Stomach (tissue), 9 donors: ENCODE measurements around the gene RAB3B. TPM values are rescaled to one million over a fixed set of nuclear protein-coding genes. Genes with fewer than 3 reads are reported as not detected.
"Not testable (repeated sequence)": the region's sequence is repeated elsewhere in the genome, so short reads cannot be mapped to it uniquely, and the experiment has no call there.

ENCODE experiments used
- DNase-seq, 2 donors: peaks; one replicate each; pipeline versions ENCODE4 v3.0.0 to v3.0.0-alpha.2; 2013 to 2019
- H3K27ac ChIP-seq, 5 donors: fragments of 200-600 bp in 4 of 5; sonication (generic) in 4 of 5; one replicate each; pipeline ENCODE4 v1.5.1; 2013 to 2019; ENCODE audit warnings: mild to moderate bottlenecking in 1 of 5, moderate library complexity in 1 of 5
- H3K27me3 ChIP-seq, 3 donors: fragments of 200-600 bp; sonication (generic); one replicate each; pipeline ENCODE4 v1.5.1; 2017 to 2019; ENCODE audit warnings: mixed run types in 1 of 3
- H3K36me3 ChIP-seq, 4 donors: fragments of 200-600 bp; sonication (generic); 1 replicate in 3 of 4; 2 replicates in 1 of 4; pipeline ENCODE4 v1.5.1; 2016 to 2019
- H3K4me1 ChIP-seq, 4 donors: fragments of 200-600 bp; sonication (generic); one replicate each; pipeline ENCODE4 v1.5.1; 2016 to 2019
- H3K4me3 ChIP-seq, 4 donors: fragments of 200-600 bp; sonication (generic) in 3 of 4; one replicate each; pipeline ENCODE4 v1.5.1; 2016 to 2019; ENCODE audit warnings: mild to moderate bottlenecking in 1 of 4
- H3K9me3 ChIP-seq, 4 donors: fragments of 200-600 bp; sonication (generic); one replicate each; pipeline ENCODE4 v1.5.1; 2016 to 2019
- EP300 ChIP-seq: sonication (generic); formaldehyde crosslinking; IDR thresholded peaks from one replicate; pipeline ENCODE4 v1.6.1; 2017; ENCODE audit warnings: antibody characterized with exemption
- POLR2A ChIP-seq, 4 donors: fragments of 450-650 bp; IDR thresholded peaks; one replicate each; pipeline ENCODE4 v1.6.1; 2016; ENCODE audit warnings: antibody characterized with exemption in 4 of 4, control low read depth in 2 of 4, mild to moderate bottlenecking in 1 of 4, moderate library complexity in 1 of 4
- POLR2AphosphoS5 ChIP-seq, 3 donors: sonication (generic); formaldehyde crosslinking; IDR thresholded peaks; one replicate each; pipeline ENCODE4 v1.6.1; 2016; ENCODE audit warnings: antibody characterized with exemption in 3 of 3
- WGBS, 5 donors: extraction: QIAGEN DNeasy Blood & Tissue Kit in 3 of 5; methylation state at CpG; one replicate each; pipeline versions ENCODE4 v1.1.5 to v1.1.7; 2013 to 2018; 5-methylcytosine and 5-hydroxymethylcytosine counted together
- intact Hi-C: fragments of 100-400 bp; cut with DNase I; formaldehyde crosslinking; loops from one replicate; pipeline ENCODE4 v1.15.1; 2023; ENCODE audit warnings: low total_unique reads
- polyA plus RNA-seq, 3 donors: library from polyadenylated mRNA; stranded (reverse); fragments of 200-250 nt; gene quantifications; one replicate each; pipeline ENCODE4 v1.2.3, GENCODE V29; 2013
- total RNA-seq, 5 donors: library from RNA; depleted of rRNA; stranded (reverse); fragments of >200 nt; gene quantifications; one replicate each; pipeline versions ENCODE4 v1.1.0 to v1.2.3, GENCODE V29; 2014 to 2016
- TF ChIP-seq, protein P1 (sequence below), 7 experiments: fragments of 450-650 bp in 4 of 7; fragments of 200-600 bp in 3 of 7; sonication (generic) in 3 of 7; IDR thresholded peaks; one replicate each; pipeline ENCODE4 v1.5.1; 2016 to 2019; ENCODE audit warnings: antibody characterized with exemption in 7 of 7, control low read depth in 2 of 7, mild to moderate bottlenecking in 1 of 7
- donor health status: healthy with polysubstance abuse.
- donor health status: Bipolar disorder and iron deficiency.
- donor health status: healthy.

The RAB3B gene
- total and polyA plus RNA-seq, 8 donors, result under 0.01 to 2.2 (median 0.14) TPM; not detected in 1

DNA sequence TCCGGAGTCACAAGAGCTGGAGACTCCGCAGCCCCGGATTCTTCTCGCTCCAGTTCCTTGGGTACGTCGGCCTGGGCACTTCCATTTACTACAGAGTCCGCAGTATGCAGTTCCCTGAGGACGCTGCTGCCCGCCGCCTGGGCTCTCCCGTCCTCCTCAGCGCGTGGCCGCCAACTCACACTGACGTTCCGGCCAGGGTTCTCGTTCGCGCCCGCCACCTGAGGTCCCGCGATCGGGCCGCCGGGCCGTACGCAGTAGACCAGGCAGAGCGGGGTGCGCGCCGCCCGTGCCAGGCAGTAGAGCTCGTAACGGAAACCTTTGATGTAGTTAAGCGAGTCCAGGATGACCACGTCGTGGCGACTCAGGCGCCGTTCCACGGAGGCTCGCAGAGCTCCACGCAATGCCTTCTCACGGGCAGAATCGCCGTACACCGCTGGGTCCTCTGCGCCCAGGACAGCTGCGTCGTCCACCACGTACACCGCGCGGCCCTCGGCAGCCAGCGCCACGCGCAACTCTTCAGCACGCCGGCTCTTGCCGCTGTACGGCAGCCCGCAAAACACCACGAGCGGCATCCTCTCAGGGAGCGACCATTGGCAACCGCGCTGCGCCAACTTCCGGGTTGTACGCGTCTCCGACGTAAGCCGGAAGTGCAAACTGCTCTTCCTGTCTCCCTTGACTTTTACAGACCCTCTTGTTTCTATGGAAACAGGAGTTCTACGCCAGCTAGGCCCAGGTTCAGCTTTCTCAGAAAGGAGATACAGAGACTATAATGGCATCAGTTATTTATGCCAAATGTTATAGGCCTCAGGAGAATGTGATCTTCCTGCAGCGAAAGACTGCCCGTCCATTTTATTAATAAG is 42.9 kb upstream of the RAB3B start, which contains the start of gene KTI12:
Gene KTI12 (minus strand): TSS at position 621 of the 860 bp plus-strand sequence. CDS start 49 bp downstream, at position 572.
- H3K27ac ChIP-seq, result peak within 1 kb of the TSS; percentile 90 to 94 (median 92)
- H3K9me3 ChIP-seq, result no peaks in the 10 kb centered on the region
- H3K36me3 ChIP-seq, result peaks cover 0 to 20% (median 17%) of the 10 kb centered on the region in 4 donors
- WGBS, 5 donors, result 2 to 3% (median 3%) methylated on average over 55 to 78 of the region's 78 CpGs
- no peaks in the 10 kb centered on the region for H3K27me3 ChIP-seq
- intact Hi-C loops, result no loop called here
- peaks cover 26 to 61% (median 48%) of the 10 kb centered on the region in 4 donors for H3K4me1 ChIP-seq
- DNase-seq, result peak; percentile 87 to 97
- H3K4me3 ChIP-seq, result peak within 1 kb of the TSS; percentile 70 to 86 (median 81)
- TF ChIP-seq EP300 (no peak), POLR2AphosphoS5 (IDR thresholded peaks at IDR 0.05) (peak; percentile 73 to 94 (median 90))
- TF ChIP-seq, protein P1, sequence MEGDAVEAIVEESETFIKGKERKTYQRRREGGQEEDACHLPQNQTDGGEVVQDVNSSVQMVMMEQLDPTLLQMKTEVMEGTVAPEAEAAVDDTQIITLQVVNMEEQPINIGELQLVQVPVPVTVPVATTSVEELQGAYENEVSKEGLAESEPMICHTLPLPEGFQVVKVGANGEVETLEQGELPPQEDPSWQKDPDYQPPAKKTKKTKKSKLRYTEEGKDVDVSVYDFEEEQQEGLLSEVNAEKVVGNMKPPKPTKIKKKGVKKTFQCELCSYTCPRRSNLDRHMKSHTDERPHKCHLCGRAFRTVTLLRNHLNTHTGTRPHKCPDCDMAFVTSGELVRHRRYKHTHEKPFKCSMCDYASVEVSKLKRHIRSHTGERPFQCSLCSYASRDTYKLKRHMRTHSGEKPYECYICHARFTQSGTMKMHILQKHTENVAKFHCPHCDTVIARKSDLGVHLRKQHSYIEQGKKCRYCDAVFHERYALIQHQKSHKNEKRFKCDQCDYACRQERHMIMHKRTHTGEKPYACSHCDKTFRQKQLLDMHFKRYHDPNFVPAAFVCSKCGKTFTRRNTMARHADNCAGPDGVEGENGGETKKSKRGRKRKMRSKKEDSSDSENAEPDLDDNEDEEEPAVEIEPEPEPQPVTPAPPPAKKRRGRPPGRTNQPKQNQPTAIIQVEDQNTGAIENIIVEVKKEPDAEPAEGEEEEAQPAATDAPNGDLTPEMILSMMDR (IDR thresholded peaks at IDR 0.05), result no peak

DNA sequence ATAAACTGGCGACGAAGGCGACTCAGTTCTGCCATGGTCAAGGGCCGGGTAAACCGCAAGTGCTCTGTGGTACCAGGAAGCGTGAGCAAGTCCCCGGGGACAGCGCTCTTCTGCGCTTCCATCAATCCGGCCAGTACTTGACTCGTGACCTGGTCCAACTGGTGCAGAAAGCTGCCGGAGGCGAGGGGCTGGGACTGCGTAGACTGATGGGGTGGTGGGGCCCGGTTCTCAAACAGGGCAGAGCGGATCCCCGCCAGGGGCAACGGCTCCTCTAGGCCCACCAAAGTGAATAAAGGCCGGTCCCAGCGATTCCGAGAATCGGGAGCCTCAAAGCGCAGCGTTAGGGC is 42.3 kb upstream of the RAB3B start:
- TF ChIP-seq POLR2AphosphoS5 (IDR thresholded peaks at IDR 0.05) (no peak), POLR2A (IDR thresholded peaks at IDR 0.05) (no peak), EP300 (no peak)
- TF ChIP-seq, protein P1 (IDR thresholded peaks at IDR 0.05), result no peak
- peak overlapping the region; percentile 90 to 94 (median 92) for H3K27ac ChIP-seq
- WGBS, 5 donors, result 2 to 6% (median 4%) methylated on average over 22 to 24 of the region's 24 CpGs
- intact Hi-C loops, result no loop called here
- peak overlapping the region; percentile 70 to 86 (median 81) for H3K4me3 ChIP-seq
- peak; percentile 44 to 65 for DNase-seq
- no peaks in the 10 kb centered on the region for H3K9me3 ChIP-seq
- peaks cover 0 to 19% (median 12%) of the 10 kb centered on the region in 4 donors for H3K36me3 ChIP-seq
- H3K27me3 ChIP-seq, result no peaks in the 10 kb centered on the region
- H3K4me1 ChIP-seq, result peaks cover 28 to 60% (median 48%) of the 10 kb centered on the region in 4 donors

DNA sequence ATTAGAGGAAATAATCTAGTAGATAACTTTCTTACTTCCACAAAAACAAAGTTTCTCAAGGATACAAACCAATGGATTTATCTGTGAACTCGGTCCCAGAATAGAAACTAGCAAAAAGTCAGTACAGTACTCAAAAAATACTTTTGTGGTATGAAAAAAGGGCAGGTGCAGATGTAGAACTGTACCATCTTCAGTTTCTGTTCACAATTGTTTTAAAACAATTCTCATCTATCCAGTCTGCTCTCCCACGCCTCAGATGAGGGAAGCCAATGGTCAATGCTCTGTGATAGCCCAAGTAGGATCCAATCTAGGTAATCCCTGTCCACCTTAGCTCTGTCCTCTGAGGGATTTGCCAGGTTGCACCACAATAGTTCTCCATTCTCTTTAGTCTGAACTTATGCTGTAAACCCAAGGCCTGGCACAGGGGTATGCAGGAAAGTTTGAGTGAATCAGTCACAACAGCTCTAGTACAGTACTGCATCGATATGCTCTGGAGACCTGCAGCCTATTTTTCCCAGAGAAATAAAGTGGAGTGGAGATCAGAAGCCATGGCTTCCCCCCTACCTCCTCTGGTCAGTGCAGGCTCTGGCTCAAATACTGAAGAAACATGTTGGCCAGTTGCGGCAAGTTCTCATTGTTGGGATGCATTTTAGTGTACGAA is 41.8 kb upstream of the RAB3B start:
- TF ChIP-seq, protein P1 (IDR thresholded peaks at IDR 0.05), result no peak
- no peak for TF ChIP-seq POLR2A (IDR thresholded peaks at IDR 0.05)
- TF ChIP-seq POLR2AphosphoS5 (IDR thresholded peaks at IDR 0.05), result no peak
- no peak for TF ChIP-seq EP300
- peak overlapping the region; percentile 70 to 86 (median 81) for H3K4me3 ChIP-seq
- H3K9me3 ChIP-seq, result no peaks in the 10 kb centered on the region
- H3K27ac ChIP-seq, result peak overlapping the region; percentile 90 to 94 (median 92)
- 29 to 42% (median 36%) methylated on average over 5 of the region's 5 CpGs for WGBS, 5 donors
- H3K4me1 ChIP-seq, result peaks cover 29 to 57% (median 46%) of the 10 kb centered on the region in 4 donors
- DNase-seq, result peak in 1 of 2 donors; percentile 6
- intact Hi-C loops, result no loop called here
- H3K36me3 ChIP-seq, result peaks cover 0 to 17% (median 9%) of the 10 kb centered on the region in 4 donors
- no peaks in the 10 kb centered on the region for H3K27me3 ChIP-seq

DNA sequence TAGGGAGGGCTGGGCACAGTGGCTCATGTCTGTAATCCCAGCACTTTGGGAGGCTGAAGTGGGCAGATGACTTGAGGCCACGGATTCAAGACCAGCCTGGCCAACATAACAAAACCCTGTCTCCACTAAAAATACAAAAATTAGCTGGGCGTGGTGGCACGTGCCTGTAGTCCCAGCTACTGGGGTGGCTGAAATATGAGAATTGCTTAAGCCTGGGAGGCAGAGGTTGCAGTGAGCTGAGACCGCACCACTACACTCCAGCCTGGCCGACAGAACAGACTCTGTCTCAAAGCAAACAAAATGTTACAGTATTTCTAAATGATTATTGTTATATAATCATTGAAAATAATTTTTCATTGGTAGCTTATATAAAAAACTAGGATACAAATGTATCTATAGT is 38.3 kb upstream of the RAB3B start:
- WGBS, 5 donors, result 35 to 61% (median 57%) methylated on average over 5 of the region's 5 CpGs
- intact Hi-C loops, H3K27me3 ChIP-seq, H3K4me3 ChIP-seq, H3K9me3 ChIP-seq: not testable (repeated sequence)
- peak; percentile 18 to 26 for DNase-seq
- Histone ChIP-seq H3K36me3 (peaks cover 8 to 39% (median 28%) of the 10 kb centered on the region in 4 donors), H3K27ac (peak overlapping the region; percentile 45 to 57 (median 49)), H3K4me1 (peaks cover 29 to 51% (median 44%) of the 10 kb centered on the region in 4 donors)
